HG02852 (cell line): ENCODE data around the gene CTSH.

Experiments
- ATAC-seq: cut with Tn5 transposase; IDR thresholded peaks from one replicate; pipeline ENCODE4 v1.9.1; 2021; ENCODE audit warnings: mild to moderate bottlenecking, moderate library complexity; ENCODE audit not compliant: unreplicated experiment

The CTSH gene, protein sequence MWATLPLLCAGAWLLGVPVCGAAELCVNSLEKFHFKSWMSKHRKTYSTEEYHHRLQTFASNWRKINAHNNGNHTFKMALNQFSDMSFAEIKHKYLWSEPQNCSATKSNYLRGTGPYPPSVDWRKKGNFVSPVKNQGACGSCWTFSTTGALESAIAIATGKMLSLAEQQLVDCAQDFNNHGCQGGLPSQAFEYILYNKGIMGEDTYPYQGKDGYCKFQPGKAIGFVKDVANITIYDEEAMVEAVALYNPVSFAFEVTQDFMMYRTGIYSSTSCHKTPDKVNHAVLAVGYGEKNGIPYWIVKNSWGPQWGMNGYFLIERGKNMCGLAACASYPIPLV

DNA sequence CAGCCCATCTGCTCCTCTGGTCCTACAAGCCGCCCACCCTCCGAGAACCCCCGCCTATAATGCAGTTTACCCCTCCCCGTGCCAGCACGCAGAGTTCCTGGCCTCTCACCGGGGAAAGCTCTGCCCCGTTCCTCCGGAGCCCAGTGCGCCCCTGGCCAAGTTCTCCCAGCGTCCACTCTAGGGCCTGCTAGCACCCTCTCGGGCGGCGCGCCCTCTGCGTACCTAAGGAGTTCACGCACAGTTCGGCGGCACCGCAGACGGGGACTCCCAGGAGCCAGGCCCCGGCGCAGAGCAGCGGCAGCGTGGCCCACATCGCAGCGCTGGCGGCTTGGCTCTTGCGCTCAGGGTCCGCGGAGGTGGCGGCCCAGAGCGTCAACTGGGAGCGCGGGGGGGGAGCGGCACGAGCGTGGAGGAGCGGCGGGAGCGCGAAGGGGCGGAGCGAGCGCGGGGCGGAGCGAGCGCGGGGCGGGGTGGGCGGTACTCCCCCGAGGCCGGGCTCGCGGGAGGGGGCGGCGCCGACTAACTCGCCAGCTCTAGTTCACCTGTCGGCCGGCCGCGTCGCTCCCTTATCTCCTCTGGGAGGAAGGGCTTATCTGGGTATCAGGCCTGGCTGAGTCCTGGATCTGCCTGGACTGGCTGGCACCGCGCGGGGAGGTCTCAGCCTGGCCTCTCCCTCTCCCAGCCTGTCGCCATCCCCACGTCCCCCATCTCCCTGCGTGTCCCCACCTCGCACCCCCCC, at the start of gene CTSH:
TSS of gene CTSH (minus strand) at position 378 of the 739 bp plus-strand sequence. CDS start at position 313, 65 bp downstream.
- peak; percentile 63 for ATAC-seq

DNA sequence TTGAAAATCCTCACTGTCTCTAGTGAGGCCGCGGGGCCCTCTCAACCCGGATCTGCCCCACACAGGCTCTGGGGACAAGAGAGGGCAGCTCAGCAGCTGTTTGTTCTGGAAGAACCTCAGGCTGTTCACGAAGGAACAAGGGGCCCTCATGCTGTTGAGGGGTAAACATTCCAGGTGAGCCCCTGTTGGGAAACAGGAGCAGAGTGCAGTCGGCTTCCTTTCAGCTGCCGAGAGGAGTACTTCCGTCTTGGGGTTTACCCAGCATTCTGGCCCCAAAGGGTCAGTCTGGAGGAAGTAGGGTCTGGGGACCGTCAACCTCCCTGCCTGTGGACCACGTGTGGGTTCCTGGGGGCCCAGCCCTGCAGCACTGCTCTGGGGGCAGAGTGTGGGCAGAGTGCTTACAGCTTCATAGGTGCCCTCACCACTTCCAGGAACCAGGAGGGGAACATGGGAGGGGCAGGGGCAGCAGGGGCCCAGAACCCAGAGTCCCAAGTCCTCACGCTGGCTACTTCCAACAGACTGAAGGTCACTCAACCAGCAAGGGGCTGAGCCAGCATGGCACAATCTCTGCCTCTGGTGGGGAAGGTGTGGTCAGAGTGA, 49.2 kb upstream of the CTSH start:
- no peak for ATAC-seq

DNA sequence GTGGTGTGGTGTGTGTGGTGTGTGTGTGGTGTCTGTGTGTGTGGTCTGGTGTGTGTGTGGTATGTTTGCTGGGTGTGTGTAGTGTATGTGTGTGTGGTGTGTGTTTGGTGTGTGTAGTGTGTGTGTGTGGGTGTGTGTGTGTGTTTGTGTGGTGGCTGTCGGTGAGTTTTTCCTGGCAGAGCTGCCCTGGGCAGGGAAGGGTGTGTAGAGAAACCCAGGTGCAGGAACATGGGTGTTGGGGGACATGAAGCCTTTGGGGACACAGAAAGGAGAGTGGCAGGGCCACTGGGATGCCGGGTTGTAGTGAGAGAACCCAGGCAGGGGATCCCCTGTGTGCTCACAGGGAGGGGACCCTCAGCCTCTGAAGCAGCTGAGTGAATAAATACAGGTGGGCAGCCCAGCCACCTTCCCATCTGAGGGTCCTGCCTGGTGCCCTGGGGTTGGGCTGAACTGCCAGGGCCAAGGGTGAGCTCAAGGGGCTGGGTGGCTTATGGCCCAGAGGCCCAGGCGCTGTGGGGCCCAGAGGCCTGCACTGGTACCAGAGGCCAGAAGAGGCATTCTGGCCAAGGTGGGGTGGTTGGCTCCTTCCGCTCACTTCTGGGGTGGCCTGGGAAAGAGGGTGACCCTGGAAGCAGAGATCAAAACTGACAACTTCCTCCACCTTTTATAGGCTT, 48.5 kb upstream of the CTSH start:
- no peak for ATAC-seq

DNA sequence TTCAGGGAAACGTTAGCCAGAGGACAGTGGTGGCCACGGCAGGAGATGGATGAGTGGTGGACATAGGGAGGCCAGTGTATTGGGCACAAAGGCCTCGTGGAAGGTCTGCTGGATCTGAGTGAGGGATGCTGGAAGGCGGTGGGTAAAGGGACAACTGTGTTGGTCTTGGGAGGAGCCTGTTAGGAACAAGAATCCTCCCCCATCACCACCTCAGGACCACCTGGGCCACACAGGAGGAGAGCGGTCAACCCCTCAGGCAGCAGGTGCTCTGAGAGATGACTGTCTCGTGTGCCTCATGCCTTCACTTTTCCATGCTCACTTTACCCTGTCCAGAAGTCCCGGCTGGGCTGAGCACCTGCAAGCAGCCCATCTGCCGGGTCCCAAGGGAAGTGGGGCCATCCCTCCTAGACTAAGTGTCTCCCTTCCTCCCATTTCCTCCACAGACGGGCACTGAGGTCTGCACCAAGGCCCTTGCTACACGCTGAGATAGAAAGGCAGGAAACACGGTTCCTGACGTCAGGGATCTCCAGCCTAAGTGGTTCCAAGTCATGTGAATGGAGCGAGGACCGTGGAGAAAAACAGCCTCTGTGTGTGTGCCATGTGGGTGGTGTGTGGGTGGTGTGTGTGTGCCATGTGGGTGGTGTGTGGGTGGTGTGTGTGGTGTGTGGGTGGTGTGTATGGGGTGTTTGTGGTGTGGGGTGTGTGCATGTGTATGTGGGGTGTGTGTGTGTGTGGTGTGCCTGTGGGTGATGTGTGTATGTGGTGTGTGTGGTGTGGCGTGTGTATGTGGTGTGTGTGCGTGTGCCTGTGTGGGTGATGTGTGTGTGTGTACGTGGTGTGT, 47.8 kb upstream of the CTSH start:
- ATAC-seq, result no peak

DNA sequence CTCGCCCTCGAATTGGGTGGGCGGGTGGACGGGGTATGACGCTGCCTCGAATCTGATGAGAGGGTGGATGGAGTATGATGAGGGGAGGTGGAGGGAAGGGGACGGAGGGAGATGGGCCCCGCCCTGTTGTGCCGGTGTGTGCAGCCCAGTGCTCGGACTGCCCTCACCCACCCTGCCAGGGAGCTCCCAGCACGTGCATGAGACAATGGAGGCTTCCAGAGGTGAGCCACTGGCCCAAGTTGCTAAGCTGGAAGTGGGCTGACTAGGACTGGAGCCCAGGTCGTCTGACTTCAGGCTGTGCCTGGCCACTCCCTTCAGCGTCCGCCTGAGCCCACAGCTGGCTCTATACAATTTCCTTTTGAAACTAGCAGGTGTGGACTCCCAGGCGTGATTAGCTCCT, 47.0 kb upstream of the CTSH start:
- no peak for ATAC-seq

DNA sequence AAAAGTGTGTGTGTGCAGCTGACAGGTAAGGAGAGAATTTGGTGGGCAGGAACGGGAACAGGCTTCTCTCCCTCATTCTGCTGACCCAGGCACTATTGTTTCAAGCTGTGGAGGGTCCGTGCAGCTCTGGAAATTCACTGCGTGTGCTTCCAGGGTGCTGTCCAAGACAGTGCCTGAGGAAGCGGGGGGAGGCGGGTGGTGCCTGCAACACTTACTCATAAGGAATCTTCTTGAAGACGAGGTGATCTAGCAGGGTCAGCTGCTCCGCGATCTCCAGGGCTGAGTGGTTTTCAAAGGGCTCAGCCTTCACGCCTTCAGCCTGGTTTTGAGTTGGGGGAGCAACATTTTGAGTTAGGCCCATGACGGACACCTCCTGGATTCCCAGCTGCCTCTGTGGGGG, 46.6 kb upstream of the CTSH start:
- ATAC-seq, result no peak

DNA sequence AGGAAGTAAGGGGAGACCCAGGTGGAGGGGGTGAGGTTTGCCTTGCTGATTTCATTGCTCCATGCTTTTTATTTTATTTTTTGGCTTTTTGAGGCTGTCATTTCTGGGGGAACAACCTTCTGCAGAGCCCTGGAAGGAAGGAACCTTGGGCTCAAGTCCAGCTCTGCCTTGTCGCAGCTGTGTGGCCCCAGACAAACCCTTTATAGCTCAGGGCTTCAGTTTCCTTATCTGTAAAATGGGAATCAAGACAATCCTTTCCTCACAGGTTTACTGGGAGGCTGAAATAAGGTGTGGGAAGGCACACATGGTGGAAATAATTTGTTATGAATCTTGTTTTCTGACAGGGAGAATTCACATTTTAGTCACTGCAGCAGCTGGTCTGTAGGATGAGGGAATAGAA, 45.4 kb upstream of the CTSH start:
- ATAC-seq, result no peak

DNA sequence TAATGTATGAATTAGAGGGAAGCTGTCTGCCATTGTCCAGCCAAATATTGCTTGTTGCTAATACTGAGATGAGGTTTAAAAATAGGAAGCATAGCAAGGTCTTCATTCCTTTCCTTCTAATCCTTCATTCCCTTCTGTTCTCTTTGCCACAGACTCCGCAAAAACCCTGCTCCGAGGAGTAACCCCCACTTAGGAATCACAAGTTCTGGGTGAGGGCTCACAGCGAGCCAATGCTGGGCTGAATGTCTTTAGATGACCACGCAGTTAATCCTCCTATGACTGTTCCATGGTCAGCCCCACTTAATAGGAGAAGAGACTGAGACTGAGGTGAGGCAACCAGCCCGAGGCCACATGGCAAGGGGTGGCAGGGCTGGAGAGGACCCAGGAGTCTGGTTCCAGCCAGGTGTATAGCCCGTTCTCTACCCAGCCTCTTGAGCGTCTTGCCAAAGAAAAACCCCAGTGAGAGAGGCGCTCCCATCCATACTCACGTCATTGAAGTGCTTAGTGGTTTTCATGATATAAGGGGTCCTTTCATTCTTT, 44.9 kb upstream of the CTSH start:
- ATAC-seq, result no peak

DNA sequence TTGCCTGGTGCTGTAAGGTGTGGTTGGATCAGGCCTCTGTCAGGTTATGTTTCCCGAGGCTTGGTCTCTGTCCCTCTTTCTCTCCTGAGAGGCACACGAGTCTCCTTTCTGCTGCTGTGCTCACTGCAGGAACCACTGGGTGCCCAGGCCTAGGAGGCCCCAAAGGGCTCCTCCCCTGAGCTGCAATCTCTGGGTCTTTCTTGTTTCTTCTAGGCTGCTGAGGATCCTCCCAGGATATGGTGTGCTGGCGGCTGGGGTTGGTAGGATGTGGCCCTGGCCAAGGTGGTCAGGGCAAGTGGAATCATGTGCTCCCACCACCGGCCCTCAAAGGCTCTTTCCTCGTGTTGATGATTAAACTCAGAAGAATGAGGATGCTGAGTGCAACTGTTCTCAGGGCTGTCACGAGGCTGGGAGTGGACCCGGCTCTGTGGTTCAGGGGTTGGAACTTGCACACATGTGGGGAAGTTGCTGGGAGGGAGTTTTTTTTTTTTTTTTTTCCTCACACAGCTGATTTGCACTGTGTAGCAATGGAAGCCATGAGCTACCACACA, 43.6 kb upstream of the CTSH start:
- peak; percentile 66 for ATAC-seq

DNA sequence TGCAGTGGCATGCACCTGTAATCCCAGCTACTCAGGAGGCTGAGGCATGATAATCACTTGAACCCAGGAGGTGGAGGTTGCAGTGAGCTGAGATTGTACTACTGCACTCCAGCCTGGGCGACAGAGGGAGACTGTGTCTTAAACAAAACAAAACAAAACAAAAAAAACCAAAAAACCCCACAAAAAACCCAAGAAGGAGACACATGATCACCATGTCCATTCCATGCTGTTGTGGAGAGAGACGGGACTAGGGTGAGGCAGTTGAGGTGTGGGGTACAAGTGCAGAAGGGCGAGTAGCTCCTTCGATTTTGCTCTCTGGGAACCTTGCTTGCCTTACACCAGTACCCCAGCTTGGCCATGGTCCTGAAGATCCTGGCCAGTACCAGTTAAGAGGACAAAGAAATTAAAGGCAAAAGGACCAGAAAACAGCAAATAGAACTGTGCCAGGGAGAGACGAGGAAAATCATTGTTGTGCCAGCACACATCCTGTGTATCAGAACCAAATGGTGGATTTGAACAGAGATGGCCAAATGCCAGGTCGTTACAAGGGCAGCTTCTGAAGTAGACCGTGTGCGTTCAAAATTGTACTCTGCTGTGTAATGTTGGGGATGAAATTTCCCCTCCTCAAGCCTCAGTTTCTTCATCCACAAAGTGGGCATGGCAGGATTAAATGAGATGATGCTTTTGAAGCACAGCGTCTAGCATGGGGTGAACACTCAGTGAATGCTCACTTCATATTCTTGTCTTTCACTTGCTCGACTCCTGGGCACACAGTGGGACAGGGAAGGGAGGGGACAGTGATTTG, 42.9 kb upstream of the CTSH start:
- no peak for ATAC-seq

DNA sequence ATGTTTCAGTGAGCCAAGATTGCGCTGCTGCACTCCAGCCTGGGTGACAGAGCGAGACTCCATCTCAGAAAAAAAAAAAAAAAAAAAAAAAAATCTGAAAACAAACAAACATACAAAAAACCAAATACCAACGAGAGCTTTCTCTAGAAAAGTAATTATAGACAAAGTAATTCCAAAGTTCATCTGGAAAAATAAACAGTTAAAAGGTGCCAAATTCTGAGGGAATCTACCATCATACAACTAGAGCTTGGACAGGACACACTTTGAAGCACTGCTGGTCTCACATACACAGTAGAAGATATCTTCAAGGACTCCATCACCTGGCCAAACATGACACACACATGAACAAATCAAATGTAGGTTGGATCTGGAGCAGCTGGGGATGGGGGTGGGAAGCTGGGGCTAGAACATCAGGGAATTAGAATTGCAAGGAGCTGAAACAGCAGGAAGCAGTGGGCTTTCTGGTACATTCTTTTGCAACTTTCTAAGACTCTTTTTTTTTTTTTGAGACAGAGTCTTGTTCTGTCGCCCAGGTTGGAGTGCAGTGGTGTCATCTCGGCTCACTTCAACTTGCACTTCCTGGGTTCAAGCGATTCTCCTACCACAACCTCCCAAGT, 41.1 kb upstream of the CTSH start:
- no peak for ATAC-seq

DNA sequence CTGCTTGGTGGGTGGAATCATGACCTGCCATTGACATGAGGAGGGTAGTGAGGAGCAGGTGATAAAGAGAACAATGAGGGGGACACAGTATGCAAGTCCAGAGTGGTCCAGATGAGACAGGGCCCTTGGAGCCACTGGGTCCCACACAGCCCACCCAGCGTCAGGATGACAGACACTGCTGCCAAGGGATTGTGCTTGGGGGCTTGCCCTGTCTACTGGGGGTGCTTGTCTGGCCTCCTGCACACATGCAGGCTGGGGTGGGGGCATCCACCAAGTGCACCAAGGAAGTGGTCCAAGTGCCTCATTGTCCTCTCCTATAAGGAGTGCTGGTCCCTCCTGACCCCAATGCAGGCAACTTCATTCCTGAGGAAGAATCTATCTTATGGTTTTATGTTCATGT, 39.2 kb upstream of the CTSH start:
- ATAC-seq, result no peak

DNA sequence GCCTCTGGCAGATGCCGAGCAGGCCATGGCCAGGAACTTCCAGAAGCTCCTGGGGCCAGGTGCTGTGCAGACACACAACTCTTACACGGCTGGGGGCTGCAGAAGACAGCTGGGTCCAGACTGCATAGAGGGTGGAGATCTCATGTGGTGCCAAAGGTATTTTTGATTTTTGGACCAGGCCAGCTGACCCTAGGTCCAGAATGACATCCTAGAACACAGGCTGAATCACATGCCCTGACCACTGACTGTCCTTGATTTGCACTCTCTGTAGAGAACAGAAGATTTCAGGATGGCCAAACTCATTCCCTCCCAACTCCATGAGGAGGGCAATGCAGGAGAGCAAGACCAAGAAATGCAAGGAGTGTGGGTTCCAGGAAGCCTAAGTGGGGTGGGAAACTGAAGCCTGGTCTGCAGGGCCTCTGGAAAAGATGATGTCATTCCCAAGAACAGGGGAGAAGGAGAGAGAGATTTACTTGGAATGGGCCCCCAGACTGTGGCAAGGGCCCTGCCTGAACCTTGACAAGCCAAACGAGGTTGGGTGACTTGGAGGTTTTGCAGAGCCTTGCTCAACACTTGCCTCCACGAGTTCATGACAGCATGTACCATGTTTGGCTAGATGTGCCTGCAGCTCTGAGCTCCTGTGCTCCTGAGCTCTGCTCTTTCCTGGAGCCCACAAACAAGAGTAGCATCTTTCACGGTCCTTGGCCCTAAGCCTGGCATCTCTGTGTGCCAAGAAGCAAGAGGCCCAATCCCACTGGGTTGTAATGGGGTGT, 38.5 kb upstream of the CTSH start:
- ATAC-seq, result no peak

DNA sequence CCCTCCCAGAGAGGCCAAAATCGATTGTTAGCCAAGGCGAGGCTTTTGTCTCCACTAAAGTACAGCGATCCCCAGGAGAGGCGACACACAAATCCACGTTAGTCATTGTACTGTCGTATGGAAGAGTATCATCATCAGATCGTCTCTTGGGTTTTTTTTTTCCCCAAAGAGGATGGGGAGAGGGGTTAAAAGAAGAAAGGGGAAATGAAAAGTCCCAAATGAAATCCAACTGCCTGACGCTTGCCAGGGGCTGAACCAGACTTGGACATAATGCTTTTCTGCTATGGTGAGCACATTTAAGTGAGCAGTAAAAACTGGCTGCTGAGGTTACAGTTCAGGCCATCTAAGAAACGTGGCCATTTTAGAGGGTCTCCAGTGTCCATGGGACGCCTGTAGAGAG, 37.9 kb upstream of the CTSH start:
- ATAC-seq, result no peak

DNA sequence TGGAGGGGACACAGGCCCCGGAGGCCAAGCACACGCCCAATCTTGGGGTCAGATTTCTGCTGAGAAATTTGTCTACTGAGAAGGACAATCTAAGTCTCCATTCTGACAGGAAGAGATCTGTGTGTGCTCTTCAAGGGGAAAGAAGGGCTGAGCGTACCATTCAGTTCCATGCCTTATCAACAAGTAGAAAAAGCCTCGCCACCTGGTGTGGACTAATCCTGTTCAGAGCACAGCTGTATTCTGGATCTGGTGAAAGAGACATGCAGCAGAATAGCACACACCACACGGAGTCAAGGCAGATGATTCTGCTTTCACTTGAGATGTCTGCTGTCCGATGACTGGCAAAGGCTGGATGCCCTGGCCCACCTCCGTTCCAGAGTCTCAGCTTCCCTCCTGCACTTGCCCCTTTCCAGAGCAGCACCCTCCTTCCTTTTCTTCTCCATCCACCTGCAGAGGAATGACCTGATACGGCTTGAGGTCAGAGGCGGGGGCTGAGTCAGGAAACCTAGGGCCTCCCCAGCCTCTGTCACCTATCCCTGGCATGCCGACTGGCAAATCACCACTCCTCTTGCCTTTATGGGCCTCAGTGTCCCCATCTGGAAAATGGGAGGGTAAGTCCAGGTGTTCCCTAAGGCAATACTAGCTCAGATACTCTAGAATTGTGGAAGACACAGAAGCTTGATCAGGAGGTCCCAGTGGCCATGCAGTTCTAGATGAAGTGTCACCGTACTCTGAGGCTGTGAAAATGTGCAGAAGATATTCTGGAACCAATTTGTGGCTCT, 36.9 kb upstream of the CTSH start:
- ATAC-seq, result no peak

DNA sequence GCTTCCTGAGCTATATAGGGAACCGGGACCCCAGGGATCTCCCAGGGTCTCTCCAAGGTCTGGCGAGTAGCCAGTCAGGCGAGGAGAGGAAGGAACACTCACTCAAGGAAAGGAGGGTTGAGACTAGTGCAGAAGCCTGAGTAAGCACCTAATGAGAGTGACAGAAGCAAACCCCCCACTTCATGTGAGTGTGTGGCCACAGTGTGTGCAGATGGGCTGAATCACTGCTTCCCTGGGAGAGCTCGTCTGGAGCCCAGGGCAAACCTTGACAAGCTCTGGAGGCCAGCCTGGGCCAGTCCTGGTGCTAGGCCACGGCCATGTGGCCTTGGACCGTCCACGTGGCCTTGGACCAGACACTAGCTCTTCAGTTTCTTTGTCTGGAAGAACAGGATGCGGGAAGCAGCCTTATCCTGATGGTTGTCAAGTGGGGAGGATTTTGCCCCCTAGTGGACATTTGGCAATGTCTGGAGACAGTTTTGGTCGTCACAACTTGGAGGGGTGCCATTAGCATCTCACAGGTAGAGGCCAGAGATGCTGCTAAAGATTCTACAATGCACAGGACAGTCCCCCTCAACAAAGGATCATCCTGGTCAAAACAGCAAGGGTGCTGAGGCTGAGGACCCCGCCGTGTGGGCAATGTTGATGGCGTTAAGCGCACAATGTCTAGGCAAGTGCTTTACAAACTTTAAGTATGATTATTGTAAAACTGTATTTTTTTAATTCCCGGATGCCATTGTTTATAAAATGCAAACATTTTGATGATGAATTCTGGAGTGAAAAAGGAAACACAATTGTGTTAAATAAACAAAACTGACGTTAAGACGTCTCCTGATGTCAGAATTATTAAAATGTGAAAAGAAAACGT, 34.8 kb upstream of the CTSH start:
- ATAC-seq, result no peak
